ENCODE data around the gene ASNSD1.

Gene ASNSD1

GRCh38 chr2:189661148-189661956 is at the start of gene ASNSD1:
Gene ASNSD1 (plus strand): TSS chr2:189661459. CDS start chr2:189666133, 4,674 bp downstream.
- peak; percentile 97 for DNase-seq

DNA sequence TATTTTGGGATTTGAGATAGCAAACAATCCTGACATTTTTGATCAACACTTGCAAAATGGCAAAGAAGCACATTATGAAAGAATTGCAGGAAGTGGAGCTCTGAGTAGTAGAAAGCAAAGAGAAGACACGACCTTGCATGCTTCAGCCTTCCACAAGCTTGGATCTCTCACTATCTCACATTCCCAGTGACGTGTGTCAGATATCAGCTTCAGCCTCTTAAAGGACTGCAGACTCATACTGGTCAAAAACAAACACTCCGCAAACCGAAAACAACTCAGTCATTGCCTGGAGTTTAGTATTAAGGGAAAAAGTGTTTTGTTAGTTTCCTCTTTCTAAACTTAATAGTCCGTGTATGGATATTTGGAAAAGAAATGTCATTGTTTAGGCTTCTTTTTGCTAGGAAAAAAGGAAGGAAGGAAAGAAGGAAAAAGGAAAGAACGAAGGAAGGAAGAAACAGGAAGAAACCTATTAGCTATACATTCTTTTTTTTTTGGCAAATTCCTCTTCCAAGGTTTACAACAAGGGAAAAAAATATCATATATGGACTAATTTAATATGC is 48.1 kb upstream of the ASNSD1 start:
- DNase-seq = peak; percentile 10

DNA sequence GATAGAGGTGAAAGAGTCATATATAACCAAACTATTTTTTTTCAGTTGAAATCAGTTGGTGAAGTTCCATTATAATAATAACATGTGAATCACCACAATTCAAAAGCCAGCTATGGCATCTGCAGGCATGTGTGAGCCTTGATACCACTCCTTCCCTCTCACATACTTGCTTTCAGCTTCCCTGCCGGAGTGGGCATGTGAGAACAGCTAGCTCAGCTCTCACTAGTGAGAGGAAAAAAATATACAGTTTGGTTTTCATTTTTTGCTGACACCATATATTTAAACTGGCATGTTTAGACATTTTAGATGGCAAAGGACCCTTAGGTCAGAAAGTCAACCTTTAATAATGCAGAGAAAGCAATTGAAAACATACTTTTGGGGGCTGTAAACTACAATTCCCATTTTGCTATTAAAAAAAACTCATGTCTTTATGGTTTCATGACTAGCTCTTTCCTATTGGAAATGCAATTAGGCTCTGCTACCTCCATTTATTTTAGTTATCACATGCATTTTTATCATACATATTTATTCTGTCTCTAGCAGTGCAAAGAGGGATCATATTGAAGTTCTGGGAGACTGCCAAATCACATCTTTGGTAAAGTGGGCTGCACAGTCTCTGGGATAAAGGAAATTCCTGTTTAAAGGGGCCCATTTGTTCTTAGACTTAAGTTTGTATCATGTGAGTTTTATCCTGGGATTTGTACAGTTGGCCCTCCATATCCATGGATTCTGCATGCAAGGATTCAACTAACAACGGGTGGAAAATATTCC is 47.4 kb upstream of the ASNSD1 start:
- DNase-seq = no peak

DNA sequence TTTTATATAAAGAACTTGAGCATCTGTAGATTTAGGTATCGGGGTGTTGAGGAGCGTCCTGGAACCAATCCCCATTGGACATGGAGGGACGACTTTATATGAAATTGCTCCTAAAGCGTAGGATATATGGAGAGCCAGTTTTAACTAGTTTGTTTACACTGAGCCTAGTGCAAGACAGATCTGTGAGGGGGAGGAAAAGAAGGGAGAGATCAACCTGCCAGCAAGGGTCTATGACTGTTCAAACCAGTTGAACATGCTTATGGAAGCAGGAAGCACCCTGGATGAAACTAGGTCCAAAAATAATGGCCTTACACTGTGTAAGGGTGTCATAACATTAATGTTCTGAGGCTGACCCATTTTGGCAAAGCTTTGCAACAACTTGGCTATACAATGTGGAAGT is 46.7 kb upstream of the ASNSD1 start:
- DNase-seq = no peak

- no peak for DNase-seq
These were observed 43.1 kb upstream of the ASNSD1 start for GRCh38 chr2:189618197-189618596.

DNA sequence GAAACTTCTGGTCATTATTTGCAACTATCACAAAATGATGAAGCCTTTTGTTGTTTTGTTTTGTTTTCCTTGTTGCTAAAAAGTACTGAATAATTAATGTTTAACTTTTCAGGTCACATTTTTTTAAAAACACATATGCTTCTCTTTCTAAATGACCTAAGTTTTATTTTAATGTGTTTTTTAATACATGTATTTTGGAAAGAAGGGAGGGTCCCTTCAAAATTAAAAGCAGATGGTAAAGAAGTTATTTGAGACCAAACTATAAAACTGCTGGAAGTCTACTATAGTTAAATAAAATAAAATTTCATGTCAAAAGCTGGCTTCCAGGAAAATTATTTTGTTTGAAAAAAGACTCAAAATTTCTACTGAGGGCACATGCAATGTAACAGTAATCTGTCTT is 39.5 kb upstream of the ASNSD1 start:
- DNase-seq = no peak

DNA sequence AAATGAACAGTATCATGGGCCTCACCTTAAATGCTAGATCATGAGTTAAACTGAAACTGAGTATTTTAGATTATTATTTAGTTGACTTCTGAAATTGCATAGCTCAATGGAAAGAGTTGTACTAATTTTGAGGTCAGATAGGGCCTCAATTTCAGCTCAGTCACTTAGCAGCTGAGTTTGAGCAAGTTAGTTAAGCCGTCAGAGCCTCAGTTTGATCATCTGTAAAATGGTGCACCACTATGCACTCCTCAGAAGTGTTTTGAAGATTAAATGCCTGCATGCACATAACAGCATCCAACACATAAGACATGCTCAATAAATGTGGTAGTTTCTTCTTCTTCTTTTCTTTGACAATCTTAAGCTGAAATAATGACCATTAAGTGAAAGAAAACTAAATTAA is 38.2 kb upstream of the ASNSD1 start:
- DNase-seq = no peak

DNA sequence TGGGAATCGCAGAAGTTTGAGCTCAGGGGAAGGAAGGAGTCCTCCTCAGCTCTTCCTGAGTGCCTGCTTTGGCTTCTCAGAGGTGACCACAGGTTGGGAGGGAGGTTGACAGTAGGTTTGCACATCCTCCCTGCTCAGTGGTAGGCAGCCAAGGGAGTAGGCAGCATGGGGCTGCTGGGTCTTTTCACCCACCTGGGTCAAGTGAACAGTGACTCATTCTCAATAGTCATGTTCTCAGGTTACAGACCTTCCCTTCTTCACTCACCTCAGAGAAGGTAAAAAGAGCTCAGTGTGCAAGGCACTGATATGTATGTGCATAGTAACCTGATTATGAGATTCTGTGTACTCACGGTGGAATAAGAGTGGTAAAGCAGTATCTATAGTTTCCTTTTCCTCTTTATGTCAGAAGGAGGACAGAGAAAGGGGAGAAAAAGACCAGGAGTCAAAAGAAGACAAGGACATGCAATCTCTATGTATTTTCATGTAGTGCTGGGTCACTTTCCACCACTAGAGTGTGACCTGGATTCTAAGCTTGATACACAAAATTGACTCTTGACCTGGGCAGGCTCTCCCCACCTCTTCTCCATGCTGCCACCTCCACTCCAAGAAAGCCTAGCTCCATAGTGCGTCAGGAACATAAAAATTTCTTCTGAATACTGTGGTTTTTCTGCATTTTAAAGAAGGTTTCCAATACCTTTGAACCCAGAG is 36.5 kb upstream of the ASNSD1 start:
- peak; percentile 26 for DNase-seq

DNA sequence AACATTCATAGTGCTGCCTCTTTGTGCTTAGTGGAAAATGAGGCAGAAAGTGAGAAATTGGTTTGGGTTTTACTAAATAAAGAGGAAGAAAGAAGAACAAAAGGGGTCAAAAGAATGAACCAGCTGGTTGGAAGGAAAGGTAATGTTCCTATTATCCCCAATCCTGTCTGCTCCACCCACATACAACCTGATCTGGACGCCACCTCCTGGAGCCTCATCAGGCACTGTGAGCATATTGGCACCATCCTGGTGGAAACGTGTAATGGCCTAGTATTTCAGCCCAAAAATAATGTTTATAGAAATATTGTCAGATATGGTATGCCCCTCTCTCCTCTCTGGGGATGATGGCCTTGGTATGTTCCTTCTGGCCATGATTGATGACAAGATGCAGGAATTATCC is 35.6 kb upstream of the ASNSD1 start:
- no peak for DNase-seq

DNA sequence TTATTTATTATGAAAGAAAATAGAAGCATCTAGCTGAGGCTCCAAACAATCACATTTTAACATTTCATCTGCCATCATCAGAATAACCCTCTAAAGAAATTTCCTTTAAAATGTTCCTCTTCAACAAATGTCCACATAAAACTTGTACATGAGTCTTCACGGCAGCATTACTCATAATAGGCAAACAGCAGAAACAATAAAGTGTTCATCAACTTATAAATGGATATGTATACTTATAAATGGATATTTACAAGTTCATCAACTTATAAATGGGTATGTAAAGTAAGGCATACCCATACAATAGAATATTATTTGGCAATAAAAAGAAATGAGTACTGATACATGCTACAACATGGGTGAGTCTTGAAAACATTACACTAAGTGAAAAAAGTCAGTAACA is 33.5 kb upstream of the ASNSD1 start:
- no peak for DNase-seq

- no peak for DNase-seq
These were observed 32.3 kb upstream of the ASNSD1 start for GRCh38 chr2:189628817-189629530.

DNA sequence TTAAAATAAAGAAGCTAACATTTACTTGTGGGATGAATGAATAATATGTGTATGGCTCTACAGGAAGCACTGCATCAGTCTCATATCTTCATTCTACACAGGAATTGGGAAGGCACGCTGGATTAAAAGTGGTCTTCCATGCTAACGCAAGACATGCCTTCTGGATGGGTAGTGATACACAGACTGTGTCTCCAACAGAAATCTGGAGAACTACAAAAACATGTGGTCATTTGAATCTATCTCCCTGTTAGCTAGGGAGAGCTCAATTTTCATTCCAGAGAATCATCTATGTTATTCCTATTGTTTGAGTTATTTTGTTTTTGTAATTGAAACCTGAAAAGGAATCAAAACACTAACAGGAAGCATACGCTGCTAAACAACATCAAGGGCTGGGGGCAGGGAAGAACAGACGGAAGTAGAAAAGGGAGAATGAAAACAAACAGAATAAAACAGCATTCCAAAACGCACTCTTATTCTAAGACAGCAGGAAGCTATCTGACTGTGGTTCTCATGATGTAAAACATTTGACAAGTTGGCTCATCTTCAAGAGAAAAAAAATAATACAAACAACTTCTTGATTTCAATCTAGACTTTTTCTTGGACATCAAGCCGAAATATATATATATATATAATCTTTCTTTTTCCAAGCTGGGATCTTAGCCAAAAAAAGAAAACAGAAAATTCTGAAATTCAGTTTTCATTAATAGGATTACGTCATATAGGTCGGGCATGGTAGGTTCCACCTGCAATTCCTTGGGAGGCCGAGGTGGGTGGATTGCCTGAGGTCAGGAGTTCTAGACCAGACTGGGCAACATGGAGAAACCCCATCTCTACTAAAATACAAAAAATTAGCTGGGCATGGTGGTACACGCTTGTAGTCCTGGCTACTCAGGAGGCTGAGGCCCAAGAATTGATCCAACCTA is 31.5 kb upstream of the ASNSD1 start:
- DNase-seq = no peak

GRCh38 chr2:189631849-189632248 is 29.4 kb upstream of the ASNSD1 start:
- no peak for DNase-seq

DNA sequence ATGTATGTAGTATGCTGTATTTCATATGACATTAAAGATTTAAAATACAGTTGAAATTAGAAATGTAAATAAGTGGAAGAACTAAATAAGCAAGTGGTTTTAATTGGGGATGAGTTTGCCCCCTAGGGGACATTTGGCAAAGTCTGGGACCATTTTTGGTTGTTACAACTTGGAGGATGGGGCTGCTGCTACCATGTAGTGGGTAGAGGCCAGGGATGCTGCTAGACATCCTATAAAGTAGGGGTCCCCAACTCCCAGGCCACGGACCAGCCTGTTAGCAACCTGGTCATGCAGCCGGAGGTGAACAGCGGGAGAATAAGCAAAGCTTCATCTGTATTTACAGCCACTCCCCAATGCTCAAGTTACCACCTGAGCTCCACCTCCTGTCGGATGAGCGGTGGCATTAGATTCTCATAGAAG is 27.9 kb upstream of the ASNSD1 start:
- no peak for DNase-seq

- no peak for DNase-seq
These were observed 25.9 kb upstream of the ASNSD1 start for GRCh38 chr2:189635353-189635752.

DNA sequence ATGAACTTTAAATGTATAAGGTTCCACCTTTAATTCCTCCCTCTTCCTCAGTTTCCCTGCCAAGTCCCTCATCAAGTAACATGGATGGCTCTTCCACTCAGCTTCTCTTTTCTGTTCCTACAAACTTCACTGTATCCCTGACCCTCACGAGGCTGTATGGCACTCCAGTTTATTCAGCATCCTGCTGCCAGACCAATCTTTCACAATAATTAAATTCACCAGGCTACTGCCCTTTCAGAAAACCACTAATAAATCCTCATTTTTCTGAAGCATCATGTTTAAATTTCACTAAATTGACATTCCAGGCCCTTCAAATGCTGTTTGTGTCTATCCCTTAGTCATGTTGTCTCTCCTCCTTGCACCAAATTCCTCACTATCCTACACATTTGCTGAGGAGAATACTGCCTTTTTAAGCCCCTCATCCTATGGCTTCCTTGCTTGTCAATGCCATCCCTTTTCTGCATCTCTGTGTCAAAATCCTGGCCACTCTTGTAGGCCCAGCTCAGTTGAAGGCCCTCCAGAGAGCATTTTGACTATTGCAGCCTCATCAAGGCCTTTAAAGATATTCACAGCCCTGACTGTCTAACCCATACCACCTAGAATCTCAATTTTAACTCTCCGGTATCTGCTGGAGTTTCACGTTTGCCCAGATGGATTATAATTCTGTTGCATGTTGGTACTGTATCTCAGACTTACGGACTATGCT is 22.8 kb upstream of the ASNSD1 start:
- DNase-seq = no peak

- peak; percentile 25 for DNase-seq
These were observed 22.2 kb upstream of the ASNSD1 start for GRCh38 chr2:189639007-189639609.

GRCh38 chr2:189641002-189641401 is 20.3 kb upstream of the ASNSD1 start:
- no peak for DNase-seq

DNA sequence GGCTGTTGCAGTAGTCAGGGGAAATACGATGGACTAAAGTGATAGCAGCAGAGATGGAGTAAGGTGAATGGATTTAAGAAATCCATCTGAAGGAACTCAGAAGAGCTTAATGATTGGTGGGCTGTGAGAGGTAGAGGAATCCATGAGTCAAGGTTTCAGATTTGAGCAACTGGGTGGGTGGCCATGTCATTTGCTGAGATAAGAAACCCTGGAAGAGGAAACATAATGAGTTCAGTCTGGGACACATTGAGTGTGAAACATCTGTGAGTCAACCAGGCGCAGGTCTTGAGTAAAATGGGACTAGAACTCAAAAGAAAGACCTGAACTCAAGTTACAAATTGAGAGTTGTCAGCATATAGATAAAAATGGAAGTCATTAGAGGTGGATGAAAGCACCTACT is 19.7 kb upstream of the ASNSD1 start:
- DNase-seq = no peak

- DNase-seq = no peak
These were observed 14.7 kb upstream of the ASNSD1 start for GRCh38 chr2:189646521-189646920.

All from NCI-H69 (cell line).